ENCODE data around the gene PRKD3.

GRCh38 chr2:37326866-37327634 is 2.4 kb upstream of the PRKD3 start:
- no peak for TF ChIP-seq TAF1 (IDR thresholded peaks at IDR 0.05; ENCODE audit: borderline replicate concordance, insufficient read depth, low read length)
- TF ChIP-seq POLR2AphosphoS5 (IDR thresholded peaks at IDR 0.05; ENCODE audit: low read depth, low read length), result no peak
- TF ChIP-seq REST (IDR thresholded peaks at IDR 0.05; ENCODE audit: insufficient read depth in 1 of 2, low read depth in 2 of 2, low read length in 2 of 2), result no peak
